HG03460 (cell line): Measurements from ENCODE around the gene PTPRD.

Experiments
- ATAC-seq: cut with Tn5 transposase; IDR thresholded peaks from one replicate; pipeline ENCODE4 v1.9.1; 2021; ENCODE audit not compliant: unreplicated experiment

PTPRD gene

DNA sequence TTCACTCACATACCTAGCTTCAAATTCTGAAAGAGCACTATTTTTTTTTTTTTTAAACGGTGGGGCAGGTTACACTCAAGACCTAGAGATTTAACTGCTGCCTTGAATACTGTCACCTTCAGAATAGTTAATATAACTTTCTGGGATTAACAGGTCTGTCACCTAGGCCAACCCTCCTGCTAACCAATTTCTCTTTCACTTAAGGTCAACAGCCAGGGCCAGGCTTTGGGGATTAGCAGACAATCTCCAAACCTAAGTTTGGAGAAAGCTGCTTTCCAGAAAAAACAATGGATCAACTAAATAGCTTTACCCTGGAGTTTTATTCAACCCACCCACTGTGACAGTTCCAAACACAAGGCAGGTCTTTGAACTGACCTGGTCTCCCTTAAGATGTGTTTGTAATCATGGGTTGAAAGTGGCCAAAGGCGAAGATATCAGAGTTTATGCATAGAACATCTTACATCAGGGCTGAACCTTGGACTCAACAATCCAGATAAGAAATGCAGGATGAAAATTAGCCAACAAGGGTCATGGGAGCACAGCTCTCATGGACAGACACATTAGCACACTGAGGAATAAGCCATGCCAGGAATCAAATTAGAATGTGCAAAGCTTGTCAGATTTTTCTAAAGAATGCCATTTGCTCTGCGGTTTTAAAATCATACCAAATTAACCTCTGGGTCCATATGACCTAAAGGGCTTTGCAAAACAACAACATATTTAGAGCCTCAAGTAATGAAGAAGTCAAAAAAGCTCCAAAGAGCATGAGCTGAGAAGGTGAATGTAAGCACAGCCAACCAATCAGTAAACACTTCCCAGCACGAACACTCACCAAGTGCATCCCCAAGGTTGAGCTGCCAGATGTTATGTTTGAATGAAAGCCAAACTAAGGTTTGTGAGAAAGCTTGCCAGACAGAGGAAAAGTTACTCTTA, 2274.7 kb downstream of the PTPRD start:
- ATAC-seq: no peak

DNA sequence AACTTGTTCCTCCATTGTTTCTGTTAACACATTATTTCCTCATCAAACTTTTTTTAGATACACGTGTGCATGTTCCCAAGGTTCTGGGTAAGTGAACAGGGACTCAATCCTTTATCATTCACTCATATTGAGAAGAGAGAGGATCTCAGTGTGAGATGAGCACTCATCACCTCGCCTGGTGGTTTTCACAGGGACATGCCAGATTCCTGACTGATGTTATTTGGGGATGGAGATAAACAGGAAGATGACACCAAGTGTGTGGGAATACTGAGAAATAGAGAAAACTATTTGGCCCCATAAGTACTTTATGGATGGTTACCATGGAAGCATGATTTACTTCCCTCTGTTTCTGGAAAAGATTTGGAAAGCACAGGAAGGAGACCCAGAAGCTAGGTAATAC, 2279.9 kb downstream of the PTPRD start:
- ATAC-seq: no peak

DNA sequence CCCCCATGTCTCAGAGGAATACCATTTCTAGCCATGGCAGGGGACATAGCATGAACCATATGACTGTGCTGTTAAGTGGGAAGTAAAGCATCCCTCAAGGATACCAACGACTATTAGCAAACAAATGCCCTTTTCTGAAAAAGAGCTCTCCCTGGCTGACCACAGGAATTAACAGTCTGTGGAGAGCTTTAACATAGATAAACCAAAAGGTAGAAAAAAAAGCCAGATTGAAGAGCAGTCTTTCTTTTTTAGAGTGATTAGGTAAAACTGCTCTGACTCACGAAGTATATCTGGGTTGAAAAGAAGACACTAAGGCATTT, 2280.5 kb downstream of the PTPRD start:
- no peak for ATAC-seq

DNA sequence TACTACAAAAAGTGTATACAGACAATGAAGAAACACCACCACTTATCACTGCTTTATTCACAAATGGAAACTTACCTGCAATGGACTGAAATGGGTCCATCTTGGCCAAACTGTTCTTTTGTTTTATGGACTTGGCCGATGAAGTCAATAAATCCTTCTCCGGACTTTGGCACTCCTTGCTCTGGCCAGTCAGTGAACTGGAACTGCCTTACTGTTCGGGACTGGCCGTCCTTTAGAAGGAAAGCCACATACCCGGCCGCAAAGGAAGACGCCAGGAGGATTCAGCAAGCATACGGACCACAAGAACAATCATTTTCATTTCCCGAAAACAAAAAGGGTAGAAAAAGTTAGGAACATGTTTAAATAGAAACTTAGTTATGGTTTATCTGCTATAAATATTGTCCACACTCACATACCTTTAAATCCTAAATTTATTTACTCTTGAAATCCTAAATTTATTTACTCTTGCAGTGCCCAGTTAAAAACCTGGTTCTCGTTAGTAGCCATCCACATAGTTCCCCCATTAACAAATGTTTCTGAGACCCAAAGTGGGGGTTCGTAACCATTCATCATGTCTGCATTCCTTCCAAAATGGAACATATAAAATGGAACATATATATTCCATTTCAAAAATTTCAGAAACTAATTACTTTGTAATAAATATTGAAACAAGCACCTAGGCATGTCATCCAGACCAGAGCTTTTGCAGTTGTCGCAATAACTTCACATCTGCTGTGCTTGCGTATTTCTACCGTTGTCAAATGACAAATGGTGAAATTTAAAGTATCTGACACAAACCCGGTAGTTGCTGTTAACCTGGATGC, 2281.1 kb downstream of the PTPRD start:
- ATAC-seq: no peak

DNA sequence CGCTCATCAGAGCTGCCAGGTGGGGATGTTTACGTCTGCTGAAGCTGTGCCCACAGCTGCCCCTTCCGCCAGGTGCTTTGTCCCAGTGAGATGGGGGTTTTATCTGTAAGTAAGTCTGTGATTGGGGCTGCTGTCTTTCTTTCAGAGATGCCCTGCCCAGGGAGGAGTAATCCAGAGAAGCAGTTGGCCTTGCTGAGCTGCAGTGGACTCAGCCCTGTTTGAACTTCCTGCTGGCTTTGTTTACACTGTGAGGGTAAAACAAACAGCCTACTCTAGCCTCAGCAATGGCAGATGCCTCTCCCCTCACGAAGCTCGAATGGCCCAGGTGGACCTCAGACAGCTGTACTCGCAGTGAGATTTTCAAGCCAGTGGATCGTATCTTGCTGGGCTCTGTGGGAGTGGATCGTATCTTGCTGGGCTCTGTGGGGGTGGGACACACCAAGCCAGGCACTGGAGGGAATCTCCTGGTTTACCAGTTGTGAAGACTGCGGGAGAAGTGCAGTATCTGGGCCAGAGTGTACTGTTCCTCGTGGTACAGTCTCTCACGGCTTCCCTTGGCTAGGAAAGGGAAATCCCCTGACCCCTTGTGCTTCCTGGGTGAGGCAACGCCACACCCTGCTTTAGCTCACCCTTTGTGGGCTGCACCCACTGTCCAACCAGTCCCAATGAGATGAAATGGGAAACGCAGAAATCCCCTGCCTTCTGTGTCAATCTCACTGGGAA, 2283.1 kb downstream of the PTPRD start:
- ATAC-seq: no peak

DNA sequence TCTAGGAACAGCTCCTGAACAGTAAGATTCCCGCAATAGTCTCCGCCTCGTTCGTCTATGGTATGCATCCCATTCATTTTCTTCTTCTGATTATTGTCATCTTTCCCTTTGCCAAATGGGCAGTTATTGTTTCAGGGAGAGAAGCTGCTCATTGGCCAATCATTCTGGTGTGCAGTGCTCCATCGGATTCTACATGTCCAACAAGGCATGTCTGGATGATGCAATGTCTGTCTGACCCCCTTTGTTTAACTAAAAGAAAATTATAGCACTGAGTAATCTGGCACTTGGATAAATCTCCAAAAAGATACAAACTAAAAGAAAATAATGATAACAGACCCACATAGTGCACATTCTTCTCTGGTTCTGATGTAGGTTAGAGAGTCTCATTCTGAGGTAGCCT, 2297.6 kb downstream of the PTPRD start:
- no peak for ATAC-seq

DNA sequence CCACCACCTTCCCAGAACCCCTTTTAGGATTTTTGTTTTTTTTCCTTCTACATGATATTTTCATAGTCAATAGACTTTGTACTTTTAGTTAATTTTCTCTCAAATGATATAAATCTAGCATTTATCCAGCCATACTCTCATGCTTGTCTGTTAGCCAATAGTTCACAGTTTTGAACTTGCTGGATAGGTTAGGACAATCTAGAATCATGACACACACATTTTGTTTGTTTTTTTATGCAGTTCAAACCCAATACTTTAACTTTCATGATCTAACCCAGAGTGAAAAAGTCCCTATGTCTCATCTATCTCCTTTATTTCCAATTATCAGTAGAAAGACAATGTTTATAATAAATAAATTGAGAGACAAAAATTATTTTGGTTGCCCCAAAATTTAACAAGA, 2303.5 kb downstream of the PTPRD start:
- no peak for ATAC-seq

DNA sequence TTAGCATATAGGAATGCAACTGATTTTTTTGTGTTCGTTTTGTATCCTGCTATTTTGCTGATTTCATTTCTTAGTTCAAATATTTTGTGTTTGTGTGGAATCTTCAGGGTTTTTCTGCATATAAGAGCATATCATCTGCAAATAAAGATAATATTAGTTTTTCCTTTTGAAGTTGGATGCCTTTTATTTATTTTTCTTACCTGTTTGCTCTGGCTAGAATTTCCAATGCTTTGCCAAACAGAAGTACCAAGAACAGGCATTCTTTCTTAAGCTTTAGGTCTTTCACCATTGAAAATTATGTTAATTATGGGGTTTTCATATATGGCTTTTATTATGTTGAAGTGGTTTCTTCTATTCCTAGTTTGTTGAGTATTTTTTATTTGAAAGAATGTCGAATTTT, 2308.1 kb downstream of the PTPRD start:
- no peak for ATAC-seq

DNA sequence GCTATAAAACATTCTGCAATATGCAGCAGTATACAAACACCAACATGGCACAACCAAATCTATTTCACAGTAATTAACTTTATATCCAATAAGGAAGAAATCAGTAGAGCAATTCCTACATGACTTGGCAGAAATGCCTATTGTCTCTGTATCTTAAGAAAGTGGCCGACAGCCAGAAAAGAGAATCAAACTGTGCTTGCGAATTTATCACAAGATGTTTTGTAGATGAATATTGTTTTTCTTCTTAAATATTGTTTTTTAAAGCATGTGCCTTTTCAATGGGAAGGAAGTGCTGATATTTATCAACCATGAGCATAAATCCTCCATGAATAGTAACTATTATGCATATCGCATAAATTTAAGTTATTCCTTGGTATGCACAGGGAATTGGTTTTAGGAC, 2311.5 kb downstream of the PTPRD start:
- no peak for ATAC-seq

DNA sequence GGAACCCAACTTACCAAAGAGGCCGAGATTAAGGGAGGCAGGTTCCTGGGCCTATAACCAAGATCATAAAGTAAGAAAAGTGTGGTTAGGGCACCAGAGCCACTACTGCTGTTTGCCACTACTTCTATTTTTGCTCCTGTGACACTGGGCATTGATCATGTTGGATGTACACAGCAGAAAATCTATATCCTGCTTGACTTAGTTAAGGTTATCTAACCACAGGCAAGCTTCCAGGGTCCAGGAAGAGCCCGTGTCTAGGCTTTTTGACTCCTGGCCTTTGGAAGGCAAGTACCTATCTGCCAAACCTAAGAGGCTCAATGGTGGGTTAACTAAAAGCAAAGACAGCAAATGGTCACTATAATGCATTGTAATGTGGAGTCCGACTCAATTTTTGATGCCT, 2315.8 kb downstream of the PTPRD start:
- ATAC-seq: no peak

DNA sequence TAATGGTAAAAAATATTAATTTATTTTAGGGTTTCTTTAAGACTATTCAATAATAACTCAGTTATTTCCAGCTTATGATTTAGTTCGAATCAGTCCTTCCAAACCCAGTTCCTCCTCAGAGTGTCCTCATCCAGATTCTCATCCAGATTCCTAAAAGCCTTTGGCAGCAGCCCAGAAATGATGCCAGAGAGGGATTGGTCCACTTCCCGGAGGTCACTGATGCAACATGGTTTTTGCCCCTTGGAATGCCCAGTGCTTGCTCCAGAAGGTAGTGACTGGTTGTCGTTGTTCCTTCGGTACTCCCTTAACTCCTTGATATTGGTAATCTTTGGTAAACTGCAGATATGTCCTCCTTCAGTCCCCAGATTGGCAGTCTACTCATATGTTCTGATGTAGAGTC, 2320.1 kb downstream of the PTPRD start:
- ATAC-seq: no peak

DNA sequence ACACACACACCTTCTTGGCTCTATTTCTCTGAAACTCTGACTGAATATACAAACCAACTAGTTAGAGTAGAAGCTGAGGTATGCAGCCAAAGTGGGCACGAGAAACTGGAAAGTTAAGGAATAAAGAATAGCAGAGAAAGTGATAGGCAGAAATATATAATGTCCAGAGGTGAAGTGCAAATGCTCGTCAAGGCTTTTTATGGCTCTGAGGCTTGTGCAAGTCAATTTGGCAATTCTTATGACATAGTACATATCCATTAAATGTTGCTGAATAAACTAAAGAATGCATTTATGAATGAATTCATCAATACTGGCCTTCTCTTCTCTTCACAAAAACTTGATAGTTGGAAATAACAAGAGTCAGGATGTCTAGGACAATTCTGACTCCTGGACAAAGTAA, 2323.1 kb downstream of the PTPRD start:
- no peak for ATAC-seq

DNA sequence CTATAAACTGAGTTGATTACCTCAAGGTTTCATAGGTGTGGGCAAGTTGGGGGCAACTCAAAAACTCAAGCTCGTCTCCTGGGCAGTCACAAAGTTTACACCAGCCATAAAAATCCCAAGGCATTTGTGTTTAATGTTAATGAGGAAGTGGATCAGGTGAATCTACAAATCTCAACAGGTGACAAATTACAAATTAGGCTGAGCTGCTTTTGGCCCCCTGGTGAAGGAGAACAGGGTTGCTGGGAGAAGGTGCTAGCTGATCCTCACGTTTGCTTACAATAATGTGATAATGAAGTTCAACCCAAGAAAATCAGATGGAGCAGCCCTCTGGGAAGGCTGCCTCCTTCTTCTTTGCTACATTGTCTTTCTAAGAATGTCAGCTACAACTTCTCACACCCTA, 2324.8 kb downstream of the PTPRD start:
- no peak for ATAC-seq

DNA sequence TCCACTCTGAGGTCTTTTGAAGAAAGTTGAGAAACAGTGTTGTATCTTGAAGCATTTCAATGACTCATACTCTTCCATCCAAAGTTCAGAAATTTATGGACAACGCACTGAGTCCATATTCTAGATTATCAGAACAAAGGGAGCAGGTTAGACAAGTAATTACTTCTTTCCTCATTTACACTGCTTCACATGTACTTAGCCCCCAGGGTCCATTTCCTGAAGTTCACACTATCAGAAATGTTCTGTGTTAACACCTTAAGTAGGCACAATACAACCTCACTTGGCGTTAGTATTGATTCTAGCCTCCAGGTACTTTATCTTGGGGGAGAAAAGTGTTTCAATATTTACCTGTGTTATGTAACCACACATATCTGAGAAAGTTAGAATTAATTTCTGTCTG, 2325.3 kb downstream of the PTPRD start:
- ATAC-seq: no peak

DNA sequence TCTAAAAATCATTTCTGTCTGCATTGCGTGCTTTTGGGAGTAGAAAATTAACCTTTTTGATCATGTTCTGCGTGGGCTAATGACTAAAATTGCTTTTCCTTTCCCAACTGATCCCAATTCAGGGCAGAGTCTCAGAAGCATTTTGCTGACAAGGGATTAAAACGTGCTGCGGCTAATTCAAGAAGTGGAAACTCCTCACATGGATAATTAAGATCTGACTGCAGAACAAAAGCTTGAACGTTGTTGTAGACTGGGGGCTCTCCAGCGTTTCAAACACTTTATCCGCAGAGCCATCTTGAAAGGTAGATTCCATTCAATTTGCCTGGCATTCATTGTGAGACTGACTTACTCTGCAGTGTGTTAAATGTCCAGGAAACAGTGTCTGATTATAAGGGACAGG, 2327.9 kb downstream of the PTPRD start:
- ATAC-seq: no peak

DNA sequence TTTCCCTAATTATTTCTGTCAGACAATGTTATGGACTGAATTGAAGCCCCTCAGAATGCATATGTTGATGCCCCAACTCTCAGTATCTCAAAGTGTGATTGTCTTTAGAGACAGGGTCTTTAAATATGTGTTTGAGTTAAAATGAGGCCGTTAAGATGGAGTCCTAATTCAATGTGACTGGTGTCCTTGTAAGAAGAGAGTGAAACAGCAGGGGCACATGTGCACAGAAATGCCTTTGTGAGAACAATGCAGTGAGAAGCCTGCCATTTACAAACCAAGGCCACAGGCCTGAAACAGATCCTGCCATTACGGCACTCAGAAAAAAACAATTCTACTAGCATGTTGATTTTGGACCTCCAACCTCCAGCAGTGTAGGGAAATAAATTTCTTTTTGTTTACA, 2330.3 kb downstream of the PTPRD start:
- ATAC-seq: no peak

DNA sequence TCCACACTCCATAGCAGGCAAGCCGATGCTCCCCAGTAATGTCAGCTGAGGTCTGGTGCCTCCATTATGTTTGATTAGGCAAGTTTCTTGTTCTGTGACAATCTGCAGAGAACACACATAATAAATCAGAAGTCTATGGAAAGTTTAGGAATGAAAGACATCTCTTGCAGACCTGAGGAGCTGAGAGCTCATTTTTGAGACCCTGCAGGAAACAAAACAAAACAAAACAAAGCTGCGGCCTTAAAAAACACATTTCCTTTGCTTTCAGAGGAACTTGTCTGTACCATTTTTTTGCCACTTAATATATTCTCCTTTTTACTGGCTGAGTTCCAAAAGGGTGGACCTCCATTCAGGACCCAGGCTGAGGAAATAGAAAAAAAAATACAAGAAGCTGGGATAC, 2332.0 kb downstream of the PTPRD start:
- ATAC-seq: no peak

DNA sequence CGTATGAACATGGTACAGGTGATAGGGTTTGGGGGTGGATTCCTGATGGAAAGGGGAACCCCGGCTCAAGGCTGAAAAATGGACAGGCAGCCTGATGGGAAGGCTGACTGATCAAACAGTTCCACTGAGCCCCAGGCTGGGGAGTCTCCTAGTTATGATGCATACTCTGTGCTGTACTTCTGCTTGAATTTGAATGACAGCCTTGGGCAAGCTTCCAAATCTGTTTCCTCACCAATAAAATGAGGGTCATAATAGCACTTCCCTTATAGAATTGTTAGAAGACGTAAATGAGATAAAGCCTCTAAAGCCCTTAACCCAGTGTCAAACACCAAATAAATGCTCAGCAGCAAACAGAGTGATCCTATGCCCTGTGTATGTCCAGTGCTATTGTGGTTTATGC, 2334.8 kb downstream of the PTPRD start:
- ATAC-seq: no peak

DNA sequence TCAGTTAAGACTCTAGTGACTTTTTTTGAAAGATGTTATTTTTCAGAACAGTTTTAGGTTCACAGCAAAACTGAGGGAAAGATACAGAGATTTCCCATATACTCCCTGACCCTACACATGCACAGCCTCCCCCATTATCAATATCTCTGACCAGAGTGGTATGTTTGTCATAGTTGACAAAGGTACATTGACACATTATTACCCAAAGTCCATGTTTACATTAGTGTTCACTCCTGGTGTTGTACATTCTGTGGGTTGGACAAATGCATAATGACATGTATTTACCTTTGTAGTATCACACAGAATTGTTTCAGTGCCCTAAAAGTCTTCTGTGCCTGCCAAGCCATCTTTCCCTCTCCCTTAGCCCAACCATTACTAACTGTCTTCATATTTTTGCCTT, 2342.6 kb downstream of the PTPRD start:
- ATAC-seq: no peak

DNA sequence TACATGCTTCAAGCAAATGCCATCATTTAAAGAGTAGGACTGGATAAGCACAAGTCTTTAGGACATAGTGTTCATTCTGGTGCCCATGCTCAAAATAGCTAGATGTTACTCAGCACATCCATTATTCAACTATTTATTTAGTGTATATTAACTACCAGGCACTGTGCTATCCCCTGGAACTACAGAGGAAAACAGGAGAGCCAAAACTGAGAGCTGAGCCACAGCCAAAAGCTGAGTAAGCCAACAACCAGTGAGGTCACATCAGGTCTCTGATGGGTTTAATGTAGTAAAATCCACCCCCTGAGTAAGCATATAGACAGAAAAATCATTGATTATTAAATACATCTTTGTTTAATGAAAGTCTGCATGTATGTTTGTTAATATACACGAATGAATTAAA, 2343.9 kb downstream of the PTPRD start:
- no peak for ATAC-seq

DNA sequence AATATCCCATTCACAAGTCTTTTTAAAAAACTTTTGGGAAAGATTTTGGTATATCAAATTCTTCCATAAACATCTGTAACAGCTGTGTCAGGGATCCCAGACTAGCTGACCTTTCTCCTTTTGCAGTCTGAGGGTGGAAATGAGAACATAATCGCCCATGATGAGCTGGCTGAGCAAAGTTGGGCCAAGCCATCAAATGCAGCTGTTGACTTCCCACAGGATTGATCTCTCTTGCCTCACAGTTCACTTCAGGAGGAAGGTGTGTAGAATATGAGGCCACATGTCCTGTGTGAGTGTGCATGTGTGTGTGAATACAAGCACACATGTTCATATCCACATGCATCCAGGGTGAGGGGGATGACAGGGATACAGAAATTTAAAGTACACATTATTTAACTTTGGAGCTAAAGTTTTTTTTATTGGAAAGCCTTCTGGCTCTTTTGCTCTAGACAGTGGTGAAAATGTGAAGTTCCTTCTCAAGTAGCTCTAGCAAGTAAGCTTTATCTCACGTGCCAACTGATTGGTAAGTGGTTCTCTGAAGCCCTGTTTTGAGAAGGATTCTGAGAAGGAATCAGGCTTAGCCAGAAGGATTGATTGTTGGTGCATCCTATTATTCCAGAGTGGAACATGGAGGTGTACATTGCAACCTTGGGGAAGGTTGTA, 2344.5 kb downstream of the PTPRD start:
- no peak for ATAC-seq
